SKM-1 treated with dmso at 0.1 percent for 144 hours (cell line): ENCODE results near the gene FAM184B.

Source experiments
- DNase-seq: peaks from one replicate; lab custom pipeline; 2025; ENCODE audit not compliant: unreplicated experiment; lab: John Stamatoyannopoulos, UW

Gene FAM184B

GRCh38 chr4:17587094-17587822, 194.2 kb downstream of the FAM184B start:
- DNase-seq, result no peak

- DNase-seq, result no peak
Measured at GRCh38 chr4:17584521-17585213, 196.8 kb downstream of the FAM184B start.

GRCh38 chr4:17583941-17584340, 197.5 kb downstream of the FAM184B start:
- DNase-seq, result no peak

GRCh38 chr4:17583276-17583675, 198.1 kb downstream of the FAM184B start:
- DNase-seq, result no peak

GRCh38 chr4:17580969-17581368, 200.5 kb downstream of the FAM184B start:
- no peak for DNase-seq
